Measurements from ENCODE around the gene CBR4.
"Not testable (repeated sequence)": the region's sequence is repeated elsewhere in the genome, so short reads cannot be mapped to it uniquely, and the experiment has no call there.

Gene CBR4

DNA sequence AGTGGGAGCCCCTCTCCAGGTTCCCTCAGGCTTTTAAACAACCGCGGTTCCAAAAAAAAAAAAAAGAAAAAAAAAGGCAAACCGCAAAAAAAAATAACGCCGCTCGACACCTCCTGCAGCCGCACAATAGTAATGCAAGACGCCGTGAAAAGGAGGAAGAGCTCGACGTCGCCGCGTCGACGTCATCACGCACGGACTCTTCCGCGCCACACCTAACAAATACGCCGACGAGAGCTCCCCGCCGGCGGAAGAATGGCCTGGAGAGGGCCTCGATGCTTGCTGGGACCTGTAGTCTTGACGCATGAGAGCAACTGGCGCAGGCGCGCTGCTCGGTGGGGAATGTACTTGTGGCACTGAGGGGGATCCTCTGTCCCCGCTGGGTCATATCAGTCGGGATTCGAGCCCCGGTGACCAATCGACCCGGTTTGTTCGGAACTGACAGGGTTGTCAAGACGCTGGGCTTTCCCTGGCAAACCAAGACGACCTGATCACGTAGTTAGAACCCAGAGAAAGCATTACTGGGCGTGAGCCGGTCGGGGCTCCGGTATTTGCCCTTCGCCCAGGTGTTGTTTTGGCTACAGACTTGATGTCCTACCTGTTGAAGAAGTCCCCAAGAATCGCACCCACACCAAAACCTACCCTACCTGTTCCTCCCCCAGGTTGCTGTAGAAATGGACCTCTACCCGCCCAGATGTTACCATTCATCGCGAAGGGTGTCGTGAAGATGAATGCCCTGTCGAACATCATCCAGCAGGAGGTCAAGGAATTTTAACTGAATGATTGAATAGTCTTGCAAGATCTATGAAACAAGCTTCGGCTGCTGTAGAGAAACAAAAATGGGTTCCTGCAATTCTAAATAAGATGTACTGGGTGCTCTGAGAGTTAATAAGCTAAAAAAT, at the start of gene CBR4:
CBR4 (minus strand) TSS at position 131 of the 899 bp plus-strand sequence. CDS start 166 bp downstream, outside the sequence.
- DNase-seq (ENCODE audit: low read depth, low spot score) = peak; percentile 100

DNA sequence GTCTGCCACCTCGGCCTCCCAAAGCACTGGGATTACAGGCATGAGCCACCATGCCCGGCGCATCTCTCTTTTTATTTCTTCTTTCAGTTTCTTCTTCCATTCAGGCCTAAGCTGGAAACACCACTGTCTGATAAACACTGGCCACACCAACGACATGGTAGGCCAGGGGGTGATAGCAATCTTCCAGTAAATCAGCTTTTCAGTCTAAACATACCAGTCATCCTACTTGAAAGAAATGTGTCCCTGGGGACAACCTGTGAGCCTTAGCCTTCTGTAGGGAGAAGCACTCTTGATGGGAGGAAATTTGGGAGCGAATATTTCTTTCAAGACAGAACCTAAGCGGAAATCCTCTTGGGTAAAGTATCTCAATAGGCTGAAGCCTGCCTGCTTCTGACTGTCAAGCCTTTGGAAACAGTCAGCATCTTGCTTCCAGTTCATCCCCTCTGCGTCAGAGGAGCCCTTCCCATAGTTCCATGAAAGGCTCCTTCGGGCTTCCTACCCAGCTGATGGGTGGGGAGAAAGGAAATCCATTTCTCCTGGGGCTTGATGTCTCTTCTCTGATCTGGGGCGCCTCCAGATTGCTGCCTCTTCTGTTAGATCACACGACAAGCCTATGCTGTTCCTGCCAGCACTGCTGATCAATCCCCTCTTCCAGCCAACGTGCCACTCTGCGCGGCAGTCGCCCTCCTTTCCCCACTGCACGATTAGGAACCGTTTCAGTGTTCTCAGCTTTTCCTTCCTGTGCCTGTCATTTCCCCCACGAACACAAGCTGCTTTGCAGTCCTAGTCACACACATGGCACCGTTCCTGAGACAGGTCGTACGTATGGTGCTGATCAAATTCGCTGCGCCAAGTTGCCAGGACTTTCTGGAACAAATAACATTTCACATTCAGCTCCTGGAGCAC, 49.5 kb upstream of the CBR4 start:
- no peak for DNase-seq (ENCODE audit: low read depth, low spot score)

DNA sequence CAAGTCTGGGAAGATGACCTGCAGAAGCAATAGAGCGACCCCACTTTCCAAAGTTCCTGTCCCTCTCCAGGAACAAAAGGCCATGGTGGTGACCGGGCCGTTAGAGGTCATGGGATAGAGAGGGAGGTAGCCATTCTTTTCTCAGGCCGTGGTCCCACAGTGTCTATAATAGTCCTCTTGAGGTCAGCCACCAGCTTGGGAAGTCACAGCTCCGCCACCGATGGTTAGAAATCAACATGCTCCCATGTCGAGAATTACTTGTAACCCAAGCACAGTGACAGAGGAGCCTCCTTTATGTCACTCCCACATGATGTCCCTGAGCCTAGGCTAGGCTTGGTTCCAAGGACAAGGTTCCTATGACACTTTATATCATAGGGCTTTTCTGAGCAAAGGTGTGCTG, 48.3 kb upstream of the CBR4 start:
- no peak for DNase-seq (ENCODE audit: low read depth, low spot score)

DNA sequence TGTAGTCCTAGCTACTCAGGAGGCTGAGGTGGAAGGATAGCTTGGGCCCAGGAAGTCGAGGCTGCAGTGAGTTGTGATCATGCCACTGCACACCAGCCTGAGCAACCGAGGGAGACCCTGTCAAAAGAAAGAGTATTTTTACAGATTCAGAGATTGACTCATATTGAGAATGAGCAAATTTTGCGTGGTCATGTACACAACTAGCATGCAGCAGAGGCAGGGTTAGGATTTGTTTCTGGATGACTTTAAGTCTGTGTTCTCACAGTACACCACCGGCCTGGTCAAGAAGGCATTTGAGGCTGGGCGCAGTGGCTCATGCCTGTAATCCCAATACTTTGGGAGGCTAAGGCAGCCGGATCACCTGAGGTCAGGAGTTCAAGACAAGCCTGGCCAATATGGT, 44.8 kb upstream of the CBR4 start:
- no peak for DNase-seq (ENCODE audit: low read depth, low spot score)

DNA sequence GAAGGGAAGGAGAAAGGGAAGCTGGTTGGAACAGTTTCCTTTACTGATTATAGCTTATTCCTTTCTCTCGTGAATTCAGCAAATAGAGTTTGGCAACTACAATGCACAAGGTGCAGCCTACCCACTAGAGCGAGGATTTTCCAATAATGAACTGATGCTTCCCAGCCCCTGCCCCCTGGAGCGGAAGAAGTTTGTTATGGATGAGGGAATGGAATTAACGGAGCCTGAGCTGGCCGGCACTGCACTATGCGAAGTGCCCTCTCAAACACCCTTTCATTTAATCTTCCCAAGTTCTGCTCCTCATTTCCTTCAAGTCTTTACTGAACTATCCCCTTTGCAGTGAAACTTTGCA, 42.5 kb upstream of the CBR4 start:
- DNase-seq (ENCODE audit: low read depth, low spot score) = no peak

DNA sequence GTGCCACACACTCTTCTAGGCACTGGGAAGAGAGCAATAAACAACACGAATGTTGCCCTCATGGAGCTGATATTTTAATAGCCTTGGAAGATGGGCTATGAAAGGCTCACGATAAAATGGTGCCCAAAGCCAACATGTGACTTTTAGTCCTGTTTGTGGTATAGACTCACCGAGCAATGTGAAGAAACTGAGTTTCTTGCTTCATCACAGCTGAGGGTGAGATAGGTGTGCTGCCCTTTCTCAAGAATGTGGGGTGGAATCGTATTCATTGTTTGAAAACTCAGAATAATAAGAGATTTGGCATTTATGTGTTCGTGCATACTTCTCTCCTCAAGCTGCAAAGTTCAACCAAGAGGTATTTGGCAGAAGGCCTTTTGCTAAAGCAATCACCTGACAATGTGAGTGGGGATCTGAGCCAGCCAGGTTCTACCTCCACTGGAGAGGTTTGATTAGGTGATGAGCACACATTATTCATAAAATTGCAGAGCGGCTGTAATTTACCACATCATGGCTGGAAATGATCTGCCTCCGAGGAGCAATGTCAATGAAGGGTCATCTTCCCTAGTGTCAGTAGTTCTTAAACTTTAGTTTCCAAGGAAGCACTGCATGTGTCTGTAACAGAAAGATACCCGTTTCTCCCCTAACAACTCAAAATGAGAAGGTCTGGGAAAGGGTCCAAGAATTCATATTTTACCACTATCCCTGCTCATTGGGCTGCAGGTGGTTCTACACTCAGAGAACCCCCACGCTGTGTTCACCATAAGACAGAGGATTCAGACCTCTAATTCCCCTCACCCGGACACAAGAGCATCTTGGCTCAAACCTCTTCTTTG, 41.9 kb upstream of the CBR4 start:
- DNase-seq (ENCODE audit: low read depth, low spot score) = no peak

DNA sequence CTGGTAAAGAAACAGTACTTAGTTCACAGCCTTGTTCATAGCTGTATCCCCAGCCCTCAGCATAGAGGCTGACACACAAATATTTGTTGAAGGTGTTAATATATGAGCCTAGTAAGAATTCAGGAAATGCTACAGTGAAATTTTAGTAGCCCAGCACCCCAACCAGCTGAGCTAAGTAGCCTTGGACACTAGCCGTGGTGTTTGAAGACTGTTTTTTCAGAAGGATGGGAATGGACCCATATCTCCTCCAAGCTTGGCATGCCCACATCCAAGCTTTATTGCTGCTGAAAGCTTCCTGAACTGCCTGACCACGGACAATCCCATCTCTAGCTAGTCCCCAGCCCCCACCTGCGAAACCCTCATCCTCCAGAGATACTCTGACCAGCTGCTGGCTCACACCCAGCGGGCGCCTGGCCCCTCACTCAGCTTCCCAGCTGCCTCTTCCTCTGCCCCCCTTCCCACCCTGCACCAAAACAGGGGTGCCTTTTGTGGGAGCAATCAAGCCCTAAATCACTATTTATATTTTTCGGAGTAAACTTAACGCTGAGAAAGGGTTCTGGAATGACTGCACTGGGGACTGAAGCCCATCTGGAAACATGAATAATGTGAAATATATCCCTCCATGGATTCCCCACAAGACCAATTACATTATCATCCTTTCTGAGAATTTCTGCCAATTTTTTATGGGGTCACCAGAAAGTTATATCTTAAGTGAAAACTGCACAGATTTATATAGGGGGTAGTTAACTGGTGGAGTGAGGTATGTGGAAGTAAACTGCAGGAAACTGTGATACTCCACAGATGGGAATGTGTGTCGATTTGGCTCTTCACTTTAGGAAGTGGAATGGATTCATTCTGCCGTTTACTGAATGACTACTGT, 41.1 kb upstream of the CBR4 start:
- DNase-seq (ENCODE audit: low read depth, low spot score) = no peak

DNA sequence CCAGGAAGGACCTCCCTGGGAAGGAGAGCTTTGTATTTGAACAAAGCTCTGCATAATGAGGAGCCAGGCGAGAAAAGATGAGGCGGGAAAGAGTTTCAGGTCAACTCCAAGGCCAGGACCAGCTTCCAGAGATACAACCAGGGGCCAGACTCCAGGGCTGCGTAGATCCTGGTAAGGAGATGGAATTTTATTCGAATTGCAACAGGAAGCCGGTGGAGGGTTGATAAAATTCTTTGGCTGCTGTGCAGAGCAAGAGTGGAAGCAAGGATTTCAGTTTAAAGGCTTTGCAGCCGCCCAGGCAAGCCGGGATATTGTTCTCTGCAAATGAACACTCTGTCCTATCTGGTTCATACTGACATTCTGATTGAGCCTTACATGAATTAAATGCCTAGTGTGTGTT, 40.2 kb upstream of the CBR4 start:
- no peak for DNase-seq (ENCODE audit: low read depth, low spot score)

DNA sequence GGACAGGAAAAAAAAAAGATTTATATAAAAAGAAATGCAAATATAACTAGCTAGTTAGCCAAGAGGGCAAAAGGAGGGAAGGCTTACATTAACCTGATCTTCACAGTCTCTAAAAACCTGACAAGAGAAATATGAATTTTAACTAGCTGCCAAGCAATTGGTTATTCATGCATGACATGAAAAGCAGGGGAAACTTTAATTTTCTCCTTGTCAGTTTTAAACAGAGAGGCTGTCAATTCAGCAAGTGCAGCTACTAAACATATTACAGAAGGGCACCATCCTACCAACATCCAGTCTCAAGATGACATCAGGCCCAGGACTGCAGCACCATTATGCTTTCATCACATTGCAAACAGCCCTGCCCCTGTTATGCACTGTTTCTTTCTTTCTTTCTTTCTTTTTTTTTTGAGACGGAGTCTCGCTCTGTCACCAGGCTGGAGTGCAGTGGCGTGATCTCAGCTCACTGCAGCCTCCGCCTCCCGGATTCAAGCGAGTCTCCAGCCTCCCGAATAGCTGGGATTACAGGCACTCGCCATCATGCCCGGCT, 38.9 kb upstream of the CBR4 start:
- DNase-seq (ENCODE audit: low read depth, low spot score) = no peak

DNA sequence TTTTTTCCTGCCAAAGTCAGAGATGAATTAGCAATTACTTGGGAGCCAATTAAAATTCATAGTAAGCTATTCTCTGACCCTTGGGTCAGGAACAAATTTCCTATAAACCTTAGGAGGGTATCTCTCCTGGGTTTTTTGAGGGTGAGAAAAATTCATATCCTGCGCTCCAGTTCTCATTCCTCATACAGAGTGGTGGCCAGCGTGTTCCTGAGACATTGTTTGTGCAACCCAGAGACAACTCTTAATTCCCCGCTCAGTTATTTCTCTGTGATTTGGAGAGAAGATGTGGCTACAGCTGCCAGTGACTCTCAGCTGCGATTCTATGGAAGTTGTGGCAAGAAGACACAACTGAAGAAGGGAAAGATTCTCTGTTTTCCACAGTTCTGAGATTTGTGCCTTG, 37.9 kb upstream of the CBR4 start:
- no peak for DNase-seq (ENCODE audit: low read depth, low spot score)

DNA sequence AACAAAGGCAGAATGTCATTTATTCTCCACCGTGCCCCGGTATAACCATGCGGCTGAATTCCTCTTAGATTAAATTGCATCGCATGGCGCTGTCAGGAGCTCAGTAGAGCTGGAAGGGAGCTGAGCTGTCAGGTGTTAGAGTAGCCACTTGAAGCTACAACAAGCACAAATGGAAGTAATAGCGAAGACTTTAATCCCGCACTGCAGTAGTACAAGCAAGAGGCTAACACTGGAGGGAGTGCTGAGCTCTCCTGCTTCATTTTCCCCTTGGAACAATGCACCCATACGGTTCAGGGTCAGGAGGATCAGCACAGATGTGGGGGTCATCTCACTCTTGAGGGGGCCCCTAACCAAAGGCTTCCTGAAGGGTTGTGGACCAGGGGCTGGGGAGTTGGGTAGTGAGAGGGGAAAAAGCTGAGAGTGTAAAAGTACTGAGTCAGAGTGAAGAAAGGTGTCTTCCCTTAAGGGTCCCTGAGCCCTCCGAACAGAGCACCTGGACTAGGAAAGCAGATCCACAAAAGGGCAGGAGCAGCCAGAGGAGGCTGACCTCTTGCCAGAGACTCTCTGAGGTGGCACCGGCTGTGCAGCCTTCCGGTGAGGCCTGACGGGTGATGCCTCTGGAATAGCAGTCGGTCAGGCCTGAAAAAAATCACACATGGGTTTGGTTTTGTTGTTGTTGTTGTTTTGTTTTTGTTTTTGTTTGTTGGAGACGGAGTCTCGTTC, 36.0 kb upstream of the CBR4 start:
- no peak for DNase-seq (ENCODE audit: low read depth, low spot score)

DNA sequence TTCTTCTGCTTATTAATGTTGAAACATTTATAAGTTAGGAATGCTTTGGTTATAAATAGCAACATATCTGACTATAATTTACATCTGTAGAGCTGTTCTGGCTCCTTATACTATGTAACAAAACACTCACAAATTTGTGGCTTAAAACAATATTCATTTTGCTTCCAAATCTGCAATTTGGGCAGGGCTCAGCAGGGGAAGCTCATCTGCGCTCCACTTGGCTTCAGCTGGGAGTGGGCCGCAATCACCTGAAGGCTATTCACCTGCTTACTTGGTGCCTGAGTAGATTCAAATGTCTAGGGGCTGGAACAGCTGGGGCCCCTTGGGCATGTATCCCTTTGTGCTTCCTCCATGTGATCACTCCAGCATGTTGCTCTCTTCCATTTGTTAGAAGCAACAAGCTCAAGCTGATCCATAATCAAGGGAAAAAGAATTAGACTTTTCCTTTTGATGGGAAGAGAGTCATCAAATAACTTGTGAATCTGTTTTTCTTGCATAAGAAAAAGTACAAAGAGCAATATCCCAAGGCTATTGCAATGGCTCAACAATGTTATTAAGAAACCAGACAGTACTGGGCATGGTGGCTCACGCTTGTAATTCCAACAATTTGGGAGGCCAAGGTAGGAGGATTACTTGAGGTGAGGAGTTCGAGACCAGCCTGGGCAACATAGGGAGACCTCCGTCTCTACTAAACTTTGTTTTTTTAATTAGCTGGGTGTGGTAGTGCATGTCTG, 34.8 kb upstream of the CBR4 start:
- no peak for DNase-seq (ENCODE audit: low read depth, low spot score)

DNA sequence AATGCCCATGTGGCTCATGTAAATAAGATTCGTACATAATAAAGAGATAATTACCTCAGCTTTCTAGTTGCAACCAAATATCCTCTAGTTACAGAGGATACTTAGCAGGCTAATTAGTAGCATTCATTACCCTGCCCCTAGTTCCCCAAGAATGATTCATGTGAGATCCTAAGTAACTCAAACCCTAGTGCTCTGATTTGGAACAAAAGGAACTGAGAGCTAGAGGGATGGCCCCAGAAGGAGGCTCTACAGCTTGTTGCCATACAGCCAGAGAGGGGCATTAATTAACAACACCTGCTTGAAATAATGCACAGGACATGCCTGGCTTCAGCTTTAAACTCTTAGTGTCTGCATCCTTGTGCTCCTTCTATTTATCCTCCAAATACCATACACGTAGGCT, 32.6 kb upstream of the CBR4 start:
- no peak for DNase-seq (ENCODE audit: low read depth, low spot score)

DNA sequence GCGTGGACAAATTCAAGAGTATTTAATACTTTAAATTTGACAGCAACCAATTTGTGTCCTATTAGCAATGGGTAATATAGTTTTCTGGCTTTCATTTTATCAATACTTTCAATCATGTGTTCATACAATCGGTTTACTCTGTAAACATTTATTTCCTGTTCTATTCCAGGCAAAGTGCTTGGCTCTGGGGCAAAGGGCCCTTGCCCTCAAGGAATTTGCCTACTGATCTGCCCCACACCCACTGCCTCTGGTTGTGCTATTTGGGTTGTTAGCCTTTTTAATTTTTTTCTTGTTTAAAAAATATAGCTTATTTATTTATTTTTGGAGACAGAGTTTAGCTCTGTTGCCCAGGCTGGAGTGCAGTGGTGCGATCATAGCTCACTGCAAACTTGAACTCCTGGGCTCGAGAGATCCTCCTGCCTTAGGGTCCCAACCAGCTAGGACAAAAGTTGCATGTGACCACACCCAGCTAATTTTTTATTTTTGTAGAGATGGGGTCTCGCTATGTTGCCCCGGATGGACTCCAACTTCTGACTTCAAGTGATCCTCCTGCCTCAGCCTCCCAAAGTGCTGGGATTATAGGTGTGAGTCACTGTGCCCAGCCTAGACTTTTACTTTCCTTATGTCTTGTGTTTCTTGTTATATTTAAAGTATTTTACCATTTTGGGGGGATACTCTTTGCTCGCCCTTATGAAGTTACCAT, 30.7 kb upstream of the CBR4 start:
- DNase-seq (ENCODE audit: low read depth, low spot score) = no peak

DNA sequence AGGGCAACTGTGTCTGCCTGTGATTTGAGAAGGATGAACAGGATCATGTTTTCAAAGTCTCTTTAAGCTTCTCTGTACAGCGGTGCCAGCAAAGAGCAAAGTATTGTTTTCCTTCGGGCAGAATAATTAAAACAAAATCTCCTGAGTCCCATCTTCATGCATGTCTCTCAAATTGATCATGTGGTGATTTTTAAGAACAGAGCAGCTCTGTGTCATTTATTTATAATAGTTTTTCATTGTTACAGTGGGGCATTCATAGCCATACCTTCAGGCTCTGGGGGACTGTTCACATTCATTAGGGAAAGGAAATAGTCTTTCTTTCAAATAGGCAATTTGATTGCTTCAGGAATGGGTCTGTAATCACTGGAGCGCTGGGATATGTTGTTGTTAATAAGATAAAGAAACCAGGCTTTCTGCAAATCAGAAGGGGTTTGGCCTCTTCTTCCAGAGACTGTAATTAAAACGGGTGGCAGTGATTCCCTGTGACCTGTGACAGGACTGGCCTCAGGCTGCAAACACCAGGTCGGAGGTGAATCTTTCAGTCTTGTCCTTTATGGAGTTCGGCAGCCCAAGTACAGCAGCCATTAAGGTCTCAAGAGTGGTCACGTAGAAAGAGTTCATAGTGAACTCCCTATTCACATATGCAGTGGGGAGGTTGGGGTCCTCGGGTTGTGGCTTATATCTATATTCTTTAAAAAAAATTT, 29.3 kb upstream of the CBR4 start:
- DNase-seq (ENCODE audit: low read depth, low spot score) = no peak

DNA sequence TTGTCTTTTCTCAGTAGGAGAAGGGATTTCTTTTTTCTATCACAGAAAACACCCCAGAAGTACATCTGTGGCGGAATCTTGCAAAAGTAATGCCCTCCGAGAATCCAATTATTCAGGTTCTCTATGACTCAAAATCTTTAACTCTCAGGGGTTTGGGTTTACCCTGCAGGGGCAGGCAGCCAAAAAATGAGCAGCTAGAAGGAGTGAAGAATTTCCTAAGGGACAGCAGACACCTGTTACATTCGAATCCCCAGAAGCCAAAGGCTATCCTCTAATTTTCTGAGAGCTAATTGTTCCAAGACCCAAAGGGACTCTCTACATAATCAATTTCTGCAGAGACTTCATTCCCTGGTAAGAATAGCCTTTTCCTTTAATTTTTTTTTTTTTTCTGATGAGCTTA, 27.5 kb upstream of the CBR4 start:
- no peak for DNase-seq (ENCODE audit: low read depth, low spot score)

DNA sequence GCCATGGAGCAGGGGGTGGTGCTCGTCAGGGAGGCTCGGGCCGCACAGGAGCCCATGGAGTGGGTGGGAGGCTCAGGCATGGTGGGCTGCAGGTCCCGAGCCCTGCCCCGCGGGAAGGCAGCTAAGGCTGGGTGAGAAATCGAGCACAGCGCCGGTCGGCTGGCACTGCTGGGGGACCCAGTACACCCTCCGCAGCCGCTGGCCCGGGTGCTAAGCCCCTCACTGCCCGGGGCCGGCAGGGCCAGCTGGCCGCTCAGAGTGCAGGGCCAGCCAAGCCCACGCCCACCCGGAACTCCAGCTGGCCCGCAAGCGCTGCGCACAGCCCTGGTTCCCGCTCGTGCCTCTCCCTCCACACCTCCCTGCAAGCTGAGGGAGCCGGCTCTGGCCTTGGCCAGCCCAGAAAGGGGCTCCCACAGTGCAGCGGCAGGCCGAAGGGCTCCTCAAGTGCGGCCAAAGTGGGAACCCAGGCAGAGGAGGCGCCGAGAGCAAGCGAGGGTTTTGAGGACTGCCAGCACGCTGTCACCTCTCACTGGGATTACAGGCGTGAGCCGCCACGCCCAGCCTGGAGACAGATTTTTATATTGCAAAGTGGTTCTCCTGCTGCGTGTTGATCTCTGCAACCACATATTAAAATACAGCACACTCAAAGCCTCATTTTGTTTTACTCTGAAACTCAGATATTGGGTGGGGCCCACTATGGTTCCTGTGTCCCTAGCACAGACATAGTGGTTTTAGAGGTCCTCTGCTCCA, 26.0 kb upstream of the CBR4 start:
- DNase-seq (ENCODE audit: low read depth, low spot score) = not testable (repeated sequence)

All from smooth muscle cell of the brain vasculature (primary cell).